GM12878 (cell line): ENCODE results near the gene ZCCHC3. TPM values are rescaled to one million over a fixed set of nuclear protein-coding genes. Genes with fewer than 3 reads are reported as not detected.

Experiments
- ATAC-seq: fragments of 200-7000 bp; cut with Tn5 transposase; 3 replicates; pipeline ENCODE4 v1.9.1; 2020; ENCODE audit warnings: mild to moderate bottlenecking, moderate library complexity
- BruUV-seq: library from RNA; stranded (reverse); fragments of 400-500 nt; replicated peaks from 2 replicates; lab custom pipeline; 2021; lab: Mats Ljungman, UMichigan
- CTCF ChIA-PET: fragments of 300-600 bp; sonication (Branson Sonifier 250); formaldehyde crosslinking; extraction: SDS; loops from one replicate; lab custom pipeline; 2021; ENCODE audit warnings: inconsistent platforms; lab: Yijun Ruan, JAX
- POLR2A ChIA-PET: fragments of 350-600 bp; formaldehyde crosslinking; extraction: SDS; loops from one replicate; lab custom pipeline; 2021; ENCODE audit warnings: inconsistent platforms; lab: Charles Lee
- RAD21 ChIA-PET: fragments of 300-600 bp; sonication (Branson Sonifier 250); formaldehyde crosslinking; loops from one replicate; lab custom pipeline; 2023; ENCODE audit warnings: antibody characterized with exemption; ENCODE audit not compliant: unreplicated experiment; lab: Charles Lee
- SMC1A ChIA-PET: fragments of 300-600 bp; sonication (Branson Sonifier 250); formaldehyde crosslinking; loops from one replicate; lab custom pipeline; 2023; ENCODE audit not compliant: unreplicated experiment, uncharacterized antibody; lab: Charles Lee
- DNase-seq: peaks from one replicate; pipeline ENCODE4 v3.0.0-alpha.2; 2011; ENCODE audit warnings: low read depth, low spot score
- FAIRE-seq: peaks from 3 replicates; lab custom pipeline; 2011; peaks lifted over from hg19 to GRCh38; lab: Jason Lieb, UNC
- H2AFZ ChIP-seq: 2 replicates; pipeline ENCODE4 v1.6.0; 2011; ENCODE audit warnings: low read depth, low read length, control low read depth; ENCODE audit not compliant: control insufficient read depth
- H3K27ac ChIP-seq: 2 replicates; pipeline ENCODE4 v1.5.1; 2011; ENCODE audit warnings: control low read depth; ENCODE audit not compliant: control insufficient read depth, insufficient read depth
- H3K27me3 ChIP-seq, 2 experiments: replicated peaks in 1 of 2; 2 replicates each; pipeline versions ENCODE4 v1.6.0 to v1.6.1; 2011; ENCODE audit warnings: low read length in 1 of 2; ENCODE audit not compliant: control insufficient read depth in 2 of 2, insufficient read depth in 2 of 2
- H3K36me3 ChIP-seq, 2 experiments: 2 replicates each; pipeline ENCODE4 v1.5.1; 2011; ENCODE audit warnings: low read length in 1 of 2; ENCODE audit not compliant: control insufficient read depth in 2 of 2, insufficient read depth in 2 of 2
- H3K4me1 ChIP-seq: 2 replicates; pipeline ENCODE4 v1.6.1; 2011; ENCODE audit warnings: mild to moderate bottlenecking, low read length, moderate library complexity, mixed read lengths; ENCODE audit not compliant: control insufficient read depth, insufficient read depth
- H3K4me2 ChIP-seq: 2 replicates; pipeline ENCODE4 v1.6.0; 2011; ENCODE audit warnings: control low read depth; ENCODE audit not compliant: control insufficient read depth, insufficient read depth
- H3K4me3 ChIP-seq: fragments of 200-600 bp; sonication (generic); 2 replicates; pipeline ENCODE4 v1.5.1; 2016
- H3K79me2 ChIP-seq: 2 replicates; pipeline ENCODE4 v1.6.0; 2011; ENCODE audit warnings: low read length; ENCODE audit not compliant: control insufficient read depth, insufficient read depth
- H3K9ac ChIP-seq: 2 replicates; pipeline ENCODE4 v1.8.0; 2011; ENCODE audit warnings: low read length, control low read depth, mixed read lengths; ENCODE audit not compliant: control insufficient read depth, insufficient read depth
- H3K9me3 ChIP-seq: replicated peaks from 3 replicates; pipeline ENCODE4 v1.5.1; 2011; ENCODE audit warnings: mild to moderate bottlenecking, low read length; ENCODE audit not compliant: control insufficient read depth, insufficient read depth
- H4K20me1 ChIP-seq: 2 replicates; pipeline ENCODE4 v1.6.0; 2011; ENCODE audit not compliant: control insufficient read depth, insufficient read depth
- BCLAF1 ChIP-seq: fragments of 450-650 bp; IDR thresholded peaks from 2 replicates; pipeline ENCODE4 v1.6.1; 2017; ENCODE audit warnings: antibody characterized with exemption, mild to moderate bottlenecking, moderate library complexity
- EED ChIP-seq: sonication (generic); IDR thresholded peaks from 2 replicates; pipeline ENCODE4 v1.6.1; 2016; ENCODE audit warnings: antibody characterized with exemption, low read depth
- EP300 ChIP-seq, 2 experiments: fragments of 150-350 bp in 1 of 2; IDR thresholded peaks; 2 replicates each; pipeline ENCODE4 v1.6.1; 2011 to 2012; ENCODE audit warnings: low read depth in 2 of 2, low read length in 2 of 2, borderline replicate concordance in 1 of 2, improper control_type of control experiment in 1 of 2, inconsistent platforms in 1 of 2; ENCODE audit not compliant: control insufficient read depth in 1 of 2
- ESRRA ChIP-seq: IDR thresholded peaks from 2 replicates; pipeline ENCODE4 v1.6.1; 2012; ENCODE audit warnings: mild to moderate bottlenecking, low read length, improper control_type of control experiment
- HCFC1 ChIP-seq: fragments of 150-350 bp; IDR thresholded peaks from 2 replicates; pipeline ENCODE4 v1.6.1; 2014; ENCODE audit warnings: low read length
- LARP7 ChIP-seq: fragments of 450-650 bp; IDR thresholded peaks from 2 replicates; pipeline ENCODE4 v1.6.1; 2017; ENCODE audit warnings: mild to moderate bottlenecking
- MXI1 ChIP-seq: fragments of 150-350 bp; IDR thresholded peaks from 2 replicates; pipeline ENCODE4 v1.6.1; 2011; ENCODE audit warnings: low read depth, mild to moderate bottlenecking, inconsistent platforms, low read length, improper control_type of control experiment
- MYB ChIP-seq: fragments of 150-350 bp; IDR thresholded peaks from 2 replicates; pipeline ENCODE4 v1.6.1; 2014; ENCODE audit warnings: mild to moderate bottlenecking, low read depth, low read length, borderline replicate concordance
- SKIL ChIP-seq: fragments of 450-650 bp; IDR thresholded peaks from 2 replicates; pipeline ENCODE4 v1.6.1; 2017; ENCODE audit warnings: mild to moderate bottlenecking, low read depth, inconsistent platforms; ENCODE audit not compliant: poor library complexity, severe bottlenecking
- USF1 ChIP-seq: IDR thresholded peaks from 2 replicates; pipeline ENCODE4 v1.6.1; 2011; ENCODE audit warnings: borderline replicate concordance, low read depth, mild to moderate bottlenecking, moderate library complexity, mixed read lengths, low read length; ENCODE audit not compliant: insufficient read depth; ENCODE audit errors: extremely low read length
- ZNF592 ChIP-seq: fragments of 450-650 bp; IDR thresholded peaks from 2 replicates; pipeline ENCODE4 v1.6.1; 2017; ENCODE audit warnings: mild to moderate bottlenecking, moderate library complexity
- ZSCAN29 ChIP-seq: fragments of 450-650 bp; IDR thresholded peaks from 2 replicates; pipeline ENCODE4 v1.6.1; 2017; ENCODE audit warnings: mild to moderate bottlenecking, moderate library complexity
- WGBS: methylation state at CpG from one replicate; pipeline ENCODE4 v1.1.6; 2016; ENCODE audit warnings: low lambda C conversion rate; ENCODE audit not compliant: insufficient replicate concordance, insufficient coverage; ENCODE audit errors: missing lambda C conversion rate; 5-methylcytosine and 5-hydroxymethylcytosine counted together
- in situ Hi-C: fragments of 300-500 bp; cut with MboI; formaldehyde crosslinking; loops from 9 replicates; pipeline ENCODE4 v1.14.3; 2018; ENCODE audit warnings: mixed read lengths
- intact Hi-C: fragments of 100-400 bp; cut with micrococcal nuclease; formaldehyde crosslinking; loops from one replicate; pipeline ENCODE4 v1.14.2; 2022; ENCODE audit not compliant: unreplicated experiment
- polyA plus RNA-seq, 11 experiments: library from polyadenylated mRNA; depleted of rRNA in 4 of 11; unstranded in 6 of 11; stranded (reverse) in 5 of 11; fragments of >200 nt; fragmentation: Nextera tagmentation in 4 of 11; fragmentation: Illumina TruSeq in 1 of 11; extraction: Ambion mirVana in 4 of 11; extraction: Trizol in 1 of 11; gene quantifications; 1 replicate in 1 of 11; 2 replicates in 10 of 11; pipeline versions ENCODE4 v1.2.1 to v1.2.3, GENCODE V29; 2011 to 2016; ENCODE audit warnings: inconsistent platforms in 2 of 11, missing spikeins in 2 of 11, low read depth in 1 of 11
- total RNA-seq, 4 experiments: library from RNA; depleted of rRNA in 3 of 4; stranded (reverse); fragments of >200 nt in 3 of 4; fragmentation: Illumina TruSeq in 1 of 4; extraction: Trizol in 1 of 4; gene quantifications; 2 replicates each; pipeline versions ENCODE4 v1.2.1 to v1.2.3, GENCODE V29; 2013 to 2021

Gene ZCCHC3
- total and polyA plus RNA-seq, 10 of the 15 experiments (the other 5 are each of a cell fraction or from before 2014, with no cell fraction given), result 5.3 to 36.1 (median 17.2) TPM

- TF ChIP-seq USF1 (no peak), MXI1 (no peak), EP300 (IDR thresholded peaks at IDR 0.05; ENCODE audit: borderline replicate concordance in 1 of 2, control insufficient read depth in 1 of 2, low read depth in 2 of 2, low read length in 2 of 2) (no peak), MYB (no peak)
- TF ChIP-seq, all 136 proteins: peak for 0
These were observed 37.4 kb upstream of the ZCCHC3 start (continued) for GRCh38 chr20:259981-260380.

GRCh38 chr20:263701-264100 lies 33.7 kb upstream of the ZCCHC3 start:
- no peak overlapping the region for H3K27ac ChIP-seq
- intact Hi-C loops (no loop called here), in situ Hi-C loops (no loop called here)
- no peak overlapping the region for H3K4me3 ChIP-seq
- H3K4me2 ChIP-seq, result no peak overlapping the region
- H3K4me1 ChIP-seq, result no peaks in the 10 kb centered on the region
- ATAC-seq (no peak), DNase-seq (no peak), FAIRE-seq (no peak)
- no peaks in the 10 kb centered on the region for H3K27me3 ChIP-seq
- BruUV-seq, result no TSS peak
- POLR2A ChIA-PET, result no interaction called here
- CTCF ChIA-PET, result interaction anchor here (3.4 to 5.0 kb wide), 2 partner anchors 51 to 66 kb away, joined by 41 to 59 read pairs; no protein-coding TSS in a partner anchor
- WGBS, result 57% methylated on average over 13 of the region's 13 CpGs
- no peak overlapping the region for H3K9ac ChIP-seq
- no peaks in the 10 kb centered on the region for H4K20me1 ChIP-seq
- RAD21 ChIA-PET, result interaction anchor here (1.3 to 1.8 kb wide), 2 partner anchors 11 to 67 kb away, joined by 3 to 4 read pairs; no protein-coding TSS in a partner anchor
- no peaks in the 10 kb centered on the region for H3K9me3 ChIP-seq
- H2AFZ ChIP-seq, result no peak overlapping the region
- no peaks in the 10 kb centered on the region for H3K36me3 ChIP-seq
- SMC1A ChIA-PET, result interaction anchor here (1.2 kb wide), 1 partner anchor 159 kb away, joined by 4 read pairs; no protein-coding TSS in a partner anchor
- H3K79me2 ChIP-seq, result no peaks in the 10 kb centered on the region
- TF ChIP-seq LARP7 (no peak), ZNF592 (no peak), BCLAF1 (no peak), ZSCAN29 (no peak), ESRRA (no peak), SKIL (no peak), EED (no peak), HCFC1 (no peak)
